Natural killer cell treated with Interleukin-12 subunit alpha and Interleukin-12 subunit beta and Interleukin-15 and Interleukin-18, amount 100 ng/mL, for 72 hours (primary cell): ENCODE data around the gene RUVBL1. TPM values are rescaled to one million over a fixed set of nuclear protein-coding genes. Genes with fewer than 3 reads are reported as not detected.

Experiments used
- ATAC-seq, 2 donors: fragments of 150-1000 bp; cut with Tn5 transposase in 1 of 2; sonication (Bioruptor Pico), chemical (Tn5 transposase) in 1 of 2; 2 replicates each; pipeline ENCODE4 v1.10.0; 2021
- DNase-seq: peaks from one replicate; pipeline ENCODE4 v3.0.0; 2022; ENCODE audit warnings: low spot score
- H3K27ac Mint-ChIP-seq, 2 donors: 1 replicate in 1 of 2; 2 replicates in 1 of 2; pipeline ENCODE4 v1.8.0; 2022; ENCODE audit warnings: mixed read lengths in 2 of 2, mild to moderate bottlenecking in 1 of 2, moderate library complexity in 1 of 2
- H3K27me3 Mint-ChIP-seq, 2 donors: 1 replicate in 1 of 2; 2 replicates in 1 of 2; pipeline ENCODE4 v1.8.0; 2022; ENCODE audit warnings: mixed read lengths in 2 of 2
- H3K36me3 Mint-ChIP-seq: one replicate; pipeline ENCODE4 v1.8.0; 2022; ENCODE audit warnings: mixed read lengths
- H3K4me1 Mint-ChIP-seq, 2 donors: 1 replicate in 1 of 2; 2 replicates in 1 of 2; pipeline ENCODE4 v1.8.0; 2022; ENCODE audit warnings: low read depth in 2 of 2, mixed read lengths in 2 of 2, mild to moderate bottlenecking in 1 of 2
- H3K4me3 Mint-ChIP-seq: one replicate; pipeline ENCODE4 v1.8.0; 2022; ENCODE audit warnings: mixed read lengths
- H3K9me3 Mint-ChIP-seq: 2 replicates; pipeline ENCODE4 v1.8.0; 2022; ENCODE audit warnings: mixed read lengths
- total RNA-seq, 2 donors: library from RNA; stranded (reverse); gene quantifications; one replicate each; pipeline ENCODE4 v1.2.3, GENCODE V29; 2022

RUVBL1 gene
- total RNA-seq, 2 donors from 2014 or later: 46.6 to 93.0 TPM

- H3K4me3 Mint-ChIP-seq: no peak overlapping the region
- H3K27me3 Mint-ChIP-seq: peaks cover 11 to 14% of the 10 kb centered on the region in 2 donors
- H3K9me3 Mint-ChIP-seq: no peaks in the 10 kb centered on the region
- no peak for ATAC-seq
- H3K36me3 Mint-ChIP-seq: no peaks in the 10 kb centered on the region
- H3K4me1 Mint-ChIP-seq: no peaks in the 10 kb centered on the region
- no peak for DNase-seq
- H3K27ac Mint-ChIP-seq: no peak overlapping the region
Observed at GRCh38 chr3:128033102-128033501, 90.5 kb downstream of the RUVBL1 start.

Other genes with a start within 250 kb of the RUVBL1 start
- gene KBTBD12, start 208.6 kb downstream of the RUVBL1 start, total RNA-seq: not detected
- 100 to 1,000 TPM; 278 to 291 TPM for gene SEC61A1, start 71.4 kb downstream of the RUVBL1 start, total RNA-seq
- gene EEFSEC, start 29.7 kb upstream of the RUVBL1 start, total RNA-seq: 10 to 100 TPM; 20.8 to 32.7 TPM